Measurements from ENCODE around the gene TET2.

TET2 gene

GRCh38 chr4:105196523-105197145, 50.0 kb downstream of the TET2 start:
- H3K9me3 ChIP-seq (ENCODE audit: control insufficient read depth, low read length): no peaks in the 10 kb centered on the region
- H3K4me3 ChIP-seq (ENCODE audit: low read depth, low read length): no peak overlapping the region
- no peak overlapping the region for H3K9ac ChIP-seq
- no peak overlapping the region for H3K4me2 ChIP-seq (ENCODE audit: low read length)
- no peaks in the 10 kb centered on the region for H3K36me3 ChIP-seq (ENCODE audit: control insufficient read depth, insufficient read depth, low read length)
- no peaks in the 10 kb centered on the region for H3K27me3 ChIP-seq (ENCODE audit: control insufficient read depth, insufficient read depth, low read length)
- no peak overlapping the region for H3K27ac ChIP-seq
- no peak overlapping the region for H2AFZ ChIP-seq
- H3K4me1 ChIP-seq: peaks cover 4% of the 10 kb centered on the region
- no peaks in the 10 kb centered on the region for H3K79me2 ChIP-seq
- no peak for TF ChIP-seq CTCF (IDR thresholded peaks at IDR 0.05)

- H3K4me1 ChIP-seq: peaks cover 4% of the 10 kb centered on the region
- H3K36me3 ChIP-seq (ENCODE audit: control insufficient read depth, insufficient read depth, low read length): no peaks in the 10 kb centered on the region
- H3K27ac ChIP-seq: no peak overlapping the region
- no peak overlapping the region for H3K9ac ChIP-seq
- no peaks in the 10 kb centered on the region for H3K9me3 ChIP-seq (ENCODE audit: control insufficient read depth, low read length)
- H3K27me3 ChIP-seq (ENCODE audit: control insufficient read depth, insufficient read depth, low read length): no peaks in the 10 kb centered on the region
- no peak overlapping the region for H3K4me2 ChIP-seq (ENCODE audit: low read length)
- no peak overlapping the region for H2AFZ ChIP-seq
- TF ChIP-seq CTCF (IDR thresholded peaks at IDR 0.05): no peak
- H3K4me3 ChIP-seq (ENCODE audit: low read depth, low read length): no peak overlapping the region
- H3K79me2 ChIP-seq: no peaks in the 10 kb centered on the region
Observed at GRCh38 chr4:105197777-105198176, 51.1 kb downstream of the TET2 start.

- no peak overlapping the region for H3K27ac ChIP-seq
- peaks cover 4% of the 10 kb centered on the region for H3K4me1 ChIP-seq
Observed at GRCh38 chr4:105198541-105198940, 51.9 kb downstream of the TET2 start.

GRCh38 chr4:105206214-105206613, 59.5 kb downstream of the TET2 start:
- H3K4me2 ChIP-seq (ENCODE audit: low read length): no peak overlapping the region
- H3K9ac ChIP-seq: no peak overlapping the region
- H3K9me3 ChIP-seq (ENCODE audit: control insufficient read depth, low read length): no peaks in the 10 kb centered on the region
- H3K36me3 ChIP-seq (ENCODE audit: control insufficient read depth, insufficient read depth, low read length): no peaks in the 10 kb centered on the region
- no peak overlapping the region for H3K27ac ChIP-seq
- TF ChIP-seq CTCF (IDR thresholded peaks at IDR 0.05): no peak
- H3K4me1 ChIP-seq: peaks cover 4% of the 10 kb centered on the region
- no peak overlapping the region for H3K4me3 ChIP-seq (ENCODE audit: low read depth, low read length)
- H3K79me2 ChIP-seq: peaks cover 7% of the 10 kb centered on the region
- H2AFZ ChIP-seq: no peak overlapping the region
- H3K27me3 ChIP-seq (ENCODE audit: control insufficient read depth, insufficient read depth, low read length): no peaks in the 10 kb centered on the region

More at GRCh38 chr4:105198541-105198940, 51.9 kb downstream of the TET2 start:
- H3K4me3 ChIP-seq (ENCODE audit: low read depth, low read length): no peak overlapping the region
- H3K9ac ChIP-seq: no peak overlapping the region
- H3K9me3 ChIP-seq (ENCODE audit: control insufficient read depth, low read length): no peaks in the 10 kb centered on the region
- H3K27me3 ChIP-seq (ENCODE audit: control insufficient read depth, insufficient read depth, low read length): no peaks in the 10 kb centered on the region
- no peak overlapping the region for H3K4me2 ChIP-seq (ENCODE audit: low read length)
- no peak overlapping the region for H2AFZ ChIP-seq
- no peak for TF ChIP-seq CTCF (IDR thresholded peaks at IDR 0.05)
- no peaks in the 10 kb centered on the region for H3K79me2 ChIP-seq
- no peaks in the 10 kb centered on the region for H3K36me3 ChIP-seq (ENCODE audit: control insufficient read depth, insufficient read depth, low read length)

GRCh38 chr4:105207386-105207785, 60.7 kb downstream of the TET2 start:
- peaks cover 4% of the 10 kb centered on the region for H3K4me1 ChIP-seq
- no peak overlapping the region for H2AFZ ChIP-seq
- H3K4me3 ChIP-seq (ENCODE audit: low read depth, low read length): no peak overlapping the region
- peaks cover 7% of the 10 kb centered on the region for H3K79me2 ChIP-seq
- no peak for TF ChIP-seq CTCF (IDR thresholded peaks at IDR 0.05)
- no peaks in the 10 kb centered on the region for H3K27me3 ChIP-seq (ENCODE audit: control insufficient read depth, insufficient read depth, low read length)
- no peaks in the 10 kb centered on the region for H3K36me3 ChIP-seq (ENCODE audit: control insufficient read depth, insufficient read depth, low read length)
- no peak overlapping the region for H3K9ac ChIP-seq
- H3K4me2 ChIP-seq (ENCODE audit: low read length): no peak overlapping the region
- H3K9me3 ChIP-seq (ENCODE audit: control insufficient read depth, low read length): no peaks in the 10 kb centered on the region
- H3K27ac ChIP-seq: no peak overlapping the region
